IMR-90 (cell line): ENCODE data around the gene GRM2. TPM values are rescaled to one million over a fixed set of nuclear protein-coding genes. Genes with fewer than 3 reads are reported as not detected.

Experiments
- ATAC-seq: fragments of 200-7000 bp; cut with Tn5 transposase; 2 replicates; pipeline ENCODE4 v1.9.1; 2020; ENCODE audit warnings: low read depth, mild to moderate bottlenecking, moderate library complexity
- BruUV-seq: library from RNA; stranded (reverse); fragments of 400-500 nt; replicated peaks from 2 replicates; lab custom pipeline; 2021; lab: Mats Ljungman, UMichigan
- CTCF ChIA-PET: fragments of 300-600 bp; formaldehyde crosslinking; extraction: SDS; loops from one replicate; lab custom pipeline; 2021; ENCODE audit warnings: antibody characterized with exemption; lab: Yijun Ruan, JAX
- POLR2A ChIA-PET: fragments of 300-600 bp; sonication (Branson Sonifier 250); formaldehyde crosslinking; loops from one replicate; lab custom pipeline; 2022; ENCODE audit warnings: antibody characterized with exemption; ENCODE audit not compliant: unreplicated experiment; lab: Charles Lee
- DNase-seq: peaks from one replicate; pipeline ENCODE4 v3.0.0; 2013
- H2AFZ ChIP-seq: replicated peaks from 2 replicates; pipeline ENCODE3; 2013; ENCODE audit warnings: low read length, mild to moderate bottlenecking; ENCODE audit not compliant: poor library complexity
- H2AK5ac ChIP-seq: 2 replicates; pipeline ENCODE4 v1.6.1; 2013; ENCODE audit warnings: low read depth, low read length, inconsistent platforms
- H2AK9ac ChIP-seq: replicated peaks from 2 replicates; pipeline ENCODE3; 2013; ENCODE audit warnings: mild to moderate bottlenecking, low read depth, low read length, moderate library complexity; ENCODE audit not compliant: poor library complexity
- H2BK120ac ChIP-seq: 2 replicates; pipeline ENCODE4 v1.6.1; 2013; ENCODE audit warnings: low read depth, low read length, inconsistent platforms
- H2BK15ac ChIP-seq: 3 replicates; pipeline ENCODE4 v1.6.1; 2013; ENCODE audit warnings: low read depth, low read length, inconsistent platforms
- H2BK20ac ChIP-seq: 2 replicates; pipeline ENCODE4 v1.6.1; 2013; ENCODE audit warnings: low read depth, mild to moderate bottlenecking, inconsistent platforms, low read length, moderate library complexity
- H2BK5ac ChIP-seq: 2 replicates; pipeline ENCODE4 v1.6.1; 2013; ENCODE audit warnings: mild to moderate bottlenecking, low read depth, low read length, inconsistent platforms; ENCODE audit not compliant: poor library complexity, severe bottlenecking
- H3K14ac ChIP-seq: replicated peaks from 2 replicates; pipeline ENCODE4 v1.6.1; 2013; ENCODE audit warnings: low read depth, low read length, inconsistent platforms
- H3K18ac ChIP-seq: 2 replicates; pipeline ENCODE4 v1.6.1; 2013; ENCODE audit warnings: low read depth, low read length, control low read depth
- H3K23ac ChIP-seq: 2 replicates; pipeline ENCODE4 v1.6.1; 2013; ENCODE audit warnings: low read depth, low read length, inconsistent platforms
- H3K27ac ChIP-seq: 2 replicates; pipeline ENCODE4 v1.5.1; 2013; ENCODE audit warnings: mild to moderate bottlenecking, control low read depth, low read length; ENCODE audit not compliant: insufficient read depth
- H3K27me3 ChIP-seq: 2 replicates; pipeline ENCODE4 v1.6.1; 2013; ENCODE audit warnings: low read length; ENCODE audit not compliant: control insufficient read depth, insufficient read depth
- H3K36me3 ChIP-seq: 2 replicates; pipeline ENCODE4 v1.6.1; 2013; ENCODE audit warnings: low read length, mixed read lengths; ENCODE audit not compliant: control insufficient read depth, insufficient read depth
- H3K4ac ChIP-seq: 2 replicates; pipeline ENCODE4 v1.6.1; 2013; ENCODE audit warnings: low read depth, low read length, inconsistent platforms
- H3K4me1 ChIP-seq: 2 replicates; pipeline ENCODE4 v1.6.1; 2013; ENCODE audit warnings: low read length, mixed read lengths; ENCODE audit not compliant: control insufficient read depth, insufficient read depth
- H3K4me2 ChIP-seq: 2 replicates; pipeline ENCODE4 v1.6.1; 2013; ENCODE audit warnings: low read depth, mild to moderate bottlenecking, control low read depth, low read length, moderate library complexity
- H3K4me3 ChIP-seq: 2 replicates; pipeline ENCODE4 v1.5.1; 2013; ENCODE audit warnings: low read depth, mild to moderate bottlenecking, control low read depth, low read length, moderate library complexity; ENCODE audit not compliant: insufficient read depth
- H3K56ac ChIP-seq: 2 replicates; pipeline ENCODE4 v1.6.1; 2013; ENCODE audit warnings: low read length, inconsistent platforms; ENCODE audit not compliant: insufficient read depth; ENCODE audit errors: extremely low read depth
- H3K79me1 ChIP-seq, 2 experiments: 2 replicates each; pipeline ENCODE4 v1.6.1; 2013; ENCODE audit warnings: low read length in 2 of 2, inconsistent platforms in 1 of 2, low read depth in 1 of 2
- H3K9ac ChIP-seq: 2 replicates; pipeline ENCODE4 v1.6.1; 2013; ENCODE audit warnings: low read depth, low read length, control low read depth
- H3K9me1 ChIP-seq: 2 replicates; pipeline ENCODE4 v1.6.1; 2013; ENCODE audit warnings: low read length, inconsistent platforms; ENCODE audit not compliant: insufficient read depth
- H3K9me3 ChIP-seq: 2 replicates; pipeline ENCODE4 v1.6.1; 2013; ENCODE audit warnings: low read length; ENCODE audit not compliant: control insufficient read depth, insufficient read depth
- H4K20me1 ChIP-seq: 2 replicates; pipeline ENCODE4 v1.6.1; 2013; ENCODE audit warnings: low read length, inconsistent platforms; ENCODE audit not compliant: insufficient read depth
- H4K5ac ChIP-seq: 2 replicates; pipeline ENCODE4 v1.6.1; 2013; ENCODE audit warnings: mild to moderate bottlenecking, low read depth, low read length, control low read depth
- H4K8ac ChIP-seq, 2 experiments: 2 replicates each; pipeline ENCODE4 v1.6.1; 2013; ENCODE audit warnings: low read depth in 2 of 2, low read length in 2 of 2, control low read depth in 1 of 2, inconsistent platforms in 1 of 2
- H4K91ac ChIP-seq: 2 replicates; pipeline ENCODE4 v1.6.1; 2013; ENCODE audit warnings: low read depth, low read length, inconsistent platforms; ENCODE audit not compliant: insufficient read depth
- CEBPB ChIP-seq: IDR thresholded peaks from 2 replicates; pipeline ENCODE4 v1.6.1; 2012; ENCODE audit warnings: low read depth, low read length, improper control_type of control experiment
- FOS ChIP-seq: fragments of 150-350 bp; IDR thresholded peaks from 2 replicates; pipeline ENCODE4 v1.6.1; 2016; ENCODE audit warnings: low read depth, low read length
- MAFK ChIP-seq: IDR thresholded peaks from 2 replicates; pipeline ENCODE4 v1.6.1; 2012; ENCODE audit warnings: low read depth, low read length, improper control_type of control experiment
- MAZ ChIP-seq: IDR thresholded peaks from 2 replicates; pipeline ENCODE4 v1.6.1; 2012; ENCODE audit warnings: low read depth, mild to moderate bottlenecking, low read length, improper control_type of control experiment, moderate library complexity, borderline replicate concordance
- MXI1 ChIP-seq: IDR thresholded peaks from 2 replicates; pipeline ENCODE4 v1.6.1; 2012; ENCODE audit warnings: low read depth, mild to moderate bottlenecking, low read length, moderate library complexity, borderline replicate concordance
- NFE2L2 ChIP-seq: fragments of 150-350 bp; IDR thresholded peaks from 2 replicates; pipeline ENCODE4 v1.6.1; 2016; ENCODE audit warnings: low read depth, mild to moderate bottlenecking, low read length
- POLR2A ChIP-seq: IDR thresholded peaks from 2 replicates; pipeline ENCODE4 v1.6.1; 2012; ENCODE audit warnings: mild to moderate bottlenecking, low read depth, low read length
- RAD21 ChIP-seq: IDR thresholded peaks from 2 replicates; pipeline ENCODE4 v1.6.1; 2012; ENCODE audit warnings: low read length, improper control_type of control experiment
- SMC3 ChIP-seq: fragments of 150-350 bp; IDR thresholded peaks from 2 replicates; pipeline ENCODE4 v1.6.1; 2016; ENCODE audit warnings: low read depth, mild to moderate bottlenecking, antibody characterized with exemption, low read length, moderate library complexity
- WGBS, 2 experiments: methylation state at CpG; one replicate each; pipeline versions ENCODE4 v1.1.5 to v1.1.7; 2013; ENCODE audit warnings: missing lambda C conversion rate in 2 of 2; ENCODE audit not compliant: insufficient read length in 1 of 2; ENCODE audit errors: extremely low coverage in 2 of 2; 5-methylcytosine and 5-hydroxymethylcytosine counted together
- dilution Hi-C: fragments of 300-500 bp; cut with HindIII; formaldehyde crosslinking; loops from one replicate; pipeline ENCODE4 v1.14.3; 2018; ENCODE audit warnings: low sequenced_read_pairs; ENCODE audit not compliant: unreplicated experiment
- in situ Hi-C: fragments of 300-500 bp; cut with MboI; formaldehyde crosslinking; loops from 3 replicates; pipeline ENCODE4 v1.14.3; 2019; ENCODE audit warnings: low sequenced_read_pairs, inconsistent platforms, mixed read lengths
- intact Hi-C: fragments of 100-400 bp; cut with micrococcal nuclease; formaldehyde crosslinking; loops from 2 replicates; pipeline ENCODE4 v1.10.0; 2022
- polyA plus RNA-seq, 3 experiments: library from polyadenylated mRNA; depleted of rRNA; stranded (reverse); fragments of >200 nt; gene quantifications; 2 replicates each; pipeline ENCODE4 v1.2.3, GENCODE V29; 2012; ENCODE audit warnings: low replicate concordance in 1 of 3
- total RNA-seq: library from RNA; depleted of rRNA; stranded (reverse); fragments of >200 nt; gene quantifications from 2 replicates; pipeline ENCODE4 v1.2.3, GENCODE V29; 2012
- TF ChIP-seq, protein P1 (sequence below): conservative IDR thresholded peaks from 2 replicates; pipeline ENCODE4 v1.5.1; 2012; ENCODE audit warnings: mild to moderate bottlenecking, low read depth, low read length, improper control_type of control experiment

The GRM2 gene
- total and polyA plus RNA-seq, 2 of the 4 experiments (the other 2 are of a cell fraction) = under 0.01 to 0.14 TPM

DNA sequence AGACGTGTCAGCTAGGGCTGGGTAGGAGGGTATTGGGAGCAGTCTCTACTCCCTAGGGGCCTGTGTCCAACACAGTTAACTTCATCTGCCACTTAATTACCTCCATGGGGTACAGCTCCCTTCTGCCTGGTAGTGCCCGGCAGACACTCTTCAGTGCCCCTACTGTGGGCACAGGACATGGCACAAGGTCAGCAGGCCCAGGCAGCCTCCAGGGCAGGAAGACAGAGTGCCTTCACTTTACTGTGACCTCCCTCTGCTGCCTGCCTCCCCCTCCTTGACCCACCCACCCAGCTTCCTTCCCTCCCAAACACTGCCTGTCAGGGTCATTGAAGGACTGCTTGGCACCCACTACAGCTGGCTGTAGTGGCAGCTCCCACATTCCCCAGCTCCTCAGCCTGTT lies 6.5 kb upstream of the GRM2 start:
- ChIA-PET CTCF (no interaction called here), POLR2A (no interaction called here)
- dilution Hi-C loops = no loop called here
- Histone ChIP-seq H3K27me3 (no peaks in the 10 kb centered on the region), H2BK15ac (no peak overlapping the region), H4K8ac (no peak overlapping the region), H3K79me1 (peaks cover 0 to 3% of the 10 kb centered on the region in 2 experiments; a peak in 1 of 4 replicates), H3K36me3 (peaks cover 32% of the 10 kb centered on the region), H2AK9ac (no peak overlapping the region), H4K91ac (no peak overlapping the region), H3K4me2 (no peak overlapping the region), H2BK20ac (no peak overlapping the region), H2BK120ac (no peak overlapping the region), H4K5ac (no peak overlapping the region), H3K9ac (no peak overlapping the region), H4K20me1 (peaks cover 14% of the 10 kb centered on the region), H3K27ac (no peak overlapping the region), H3K23ac (no peak overlapping the region), H2BK5ac (no peak overlapping the region), H3K4ac (no peak overlapping the region), H3K4me3 (no peak overlapping the region), H3K56ac (no peak overlapping the region), H3K9me1 (peaks cover 3% of the 10 kb centered on the region; the same call in 1 of the 2 replicates), H2AK5ac (no peak overlapping the region), H3K14ac (no peak overlapping the region), H3K4me1 (no peaks in the 10 kb centered on the region), H3K18ac (no peak overlapping the region), H2AFZ (no peak overlapping the region), H3K9me3 (no peaks in the 10 kb centered on the region)
- BruUV-seq = no TSS peak
- in situ Hi-C loops = no loop called here
- intact Hi-C loops = no loop called here
- TF ChIP-seq NFE2L2 (no peak), MAFK (no peak), POLR2A (no peak), MAZ (no peak), MXI1 (no peak), RAD21 (no peak), FOS (no peak), CEBPB (no peak), SMC3 (no peak)
- TF ChIP-seq, protein P1, sequence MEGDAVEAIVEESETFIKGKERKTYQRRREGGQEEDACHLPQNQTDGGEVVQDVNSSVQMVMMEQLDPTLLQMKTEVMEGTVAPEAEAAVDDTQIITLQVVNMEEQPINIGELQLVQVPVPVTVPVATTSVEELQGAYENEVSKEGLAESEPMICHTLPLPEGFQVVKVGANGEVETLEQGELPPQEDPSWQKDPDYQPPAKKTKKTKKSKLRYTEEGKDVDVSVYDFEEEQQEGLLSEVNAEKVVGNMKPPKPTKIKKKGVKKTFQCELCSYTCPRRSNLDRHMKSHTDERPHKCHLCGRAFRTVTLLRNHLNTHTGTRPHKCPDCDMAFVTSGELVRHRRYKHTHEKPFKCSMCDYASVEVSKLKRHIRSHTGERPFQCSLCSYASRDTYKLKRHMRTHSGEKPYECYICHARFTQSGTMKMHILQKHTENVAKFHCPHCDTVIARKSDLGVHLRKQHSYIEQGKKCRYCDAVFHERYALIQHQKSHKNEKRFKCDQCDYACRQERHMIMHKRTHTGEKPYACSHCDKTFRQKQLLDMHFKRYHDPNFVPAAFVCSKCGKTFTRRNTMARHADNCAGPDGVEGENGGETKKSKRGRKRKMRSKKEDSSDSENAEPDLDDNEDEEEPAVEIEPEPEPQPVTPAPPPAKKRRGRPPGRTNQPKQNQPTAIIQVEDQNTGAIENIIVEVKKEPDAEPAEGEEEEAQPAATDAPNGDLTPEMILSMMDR = no peak
- ATAC-seq = no peak
- no peak for DNase-seq
- 100% methylated on average over 1 of the region's 2 CpGs; no CpG with 5 or more reads in 1 of the 2 experiments for WGBS, 2 experiments
